Epidermal melanocyte (primary cell): ENCODE data around the gene MRPL21.
A peak's percentile ranks its signal among the peaks of the same experiment; 100 is the strongest.

Experiments used
- DNase-seq: peaks from one replicate; pipeline ENCODE4 v3.0.0; 2011; ENCODE audit warnings: low spot score; ENCODE audit not compliant: insufficient read length

MRPL21 gene

DNA sequence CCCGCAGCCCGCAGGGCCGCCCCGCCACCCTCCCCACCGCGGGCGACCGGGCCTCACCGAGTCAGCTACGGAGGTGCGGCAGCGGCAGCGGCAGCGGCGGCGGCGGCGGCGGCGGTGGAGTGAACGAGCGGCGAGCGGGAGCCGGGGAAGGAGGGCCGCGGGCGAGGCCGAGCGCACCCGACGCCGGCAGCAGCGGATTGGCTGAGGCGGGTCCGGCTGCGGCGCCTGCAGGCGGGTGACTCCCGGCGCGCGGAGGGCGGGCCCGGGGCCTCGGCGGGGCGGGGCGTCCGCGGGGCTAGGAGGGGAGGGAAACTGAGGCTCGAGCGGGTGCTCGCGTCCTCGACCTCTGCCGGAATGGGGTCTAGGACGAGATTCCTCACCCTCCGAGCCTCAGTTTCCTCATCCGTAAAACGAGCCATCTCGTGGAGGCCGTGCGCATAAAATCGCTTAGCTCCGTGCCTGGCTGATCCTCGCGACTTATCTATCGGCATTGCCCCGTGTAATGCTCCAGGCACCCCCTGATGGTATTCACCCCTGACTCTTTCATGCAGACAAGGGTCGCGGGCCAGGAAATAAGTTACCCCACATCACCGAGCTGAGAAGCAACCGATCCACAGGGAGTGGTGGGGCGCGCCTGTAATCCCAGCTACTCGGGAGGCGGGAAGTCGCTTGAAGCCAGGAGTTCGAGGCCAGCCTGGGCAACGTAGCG lies 61.8 kb downstream of the MRPL21 start, which contains the start of gene CPT1A:
CPT1A (minus strand) TSS at position 199 of the 709 bp plus-strand sequence. CDS start 26,442 bp downstream, outside the sequence.
- DNase-seq: peak; percentile 80
